ENCODE data around the gene PSORS1C1. TPM values are rescaled to one million over a fixed set of nuclear protein-coding genes. Genes with fewer than 3 reads are reported as not detected.

Gene PSORS1C1
- polyA plus RNA-seq, 1 donor (not counting 4 experiments of a cell fraction or from before 2014, with no cell fraction given), result 5.7 TPM

- H2AFZ ChIP-seq (ENCODE audit: control insufficient read depth, low read length), result peak within 1 kb of the TSS; percentile 92
- peaks cover 10% of the 10 kb centered on the region for H3K79me2 ChIP-seq (ENCODE audit: control insufficient read depth, insufficient read depth, low read length)
- peak within 1 kb of the TSS; percentile 69 to 94 (median 85) for H3K4me3 ChIP-seq (ENCODE audit: control insufficient read depth in 2 of 3, extremely low read depth in 1 of 3, insufficient read depth in 2 of 3, low read depth in 1 of 3, low read length in 3 of 3)
- peaks cover 0 to 2% of the 10 kb centered on the region in 2 experiments for H3K36me3 ChIP-seq (ENCODE audit: control insufficient read depth in 2 of 2, extremely low read depth in 1 of 2, insufficient read depth in 2 of 2, low read length in 2 of 2)
- peak within 1 kb of the TSS; percentile 59 for H3K27ac ChIP-seq (ENCODE audit: control insufficient read depth, insufficient read depth, low read length)
- H4K20me1 ChIP-seq (ENCODE audit: control insufficient read depth, extremely low read depth, insufficient read depth, low read length), result no peaks in the 10 kb centered on the region
- FAIRE-seq (no peak), DNase-seq (ENCODE audit: low read depth, low spot score) (no peak)
- dilution Hi-C loops (cut with MboI; ENCODE audit: extremely low pct_ligation_motif_present, low sequenced_read_pairs), result no loop called here
- no peak for TF ChIP-seq CTCF (optimal IDR thresholded peaks at IDR 0.05 in 1 of 3, IDR thresholded peaks at IDR 0.05 in 1 of 3, conservative IDR thresholded peaks at IDR 0.05 in 1 of 3; ENCODE audit: extremely low read depth in 1 of 3, insufficient read depth in 2 of 3, low read length in 3 of 3)
- no peak for TF ChIP-seq EZH2 (IDR thresholded peaks at IDR 0.05; ENCODE audit: low read length)
- H3K27me3 ChIP-seq (ENCODE audit: control insufficient read depth, extremely low read depth, insufficient read depth, low read length), result no peaks in the 10 kb centered on the region
- H3K9me1 ChIP-seq (ENCODE audit: control insufficient read depth, extremely low read depth, insufficient read depth, low read length), result no peaks in the 10 kb centered on the region
- H3K4me1 ChIP-seq (ENCODE audit: control insufficient read depth, extremely low read depth, insufficient read depth, low read length), result peaks cover 13% of the 10 kb centered on the region
- peak within 1 kb of the TSS; percentile 81 for H3K9ac ChIP-seq (ENCODE audit: control insufficient read depth, extremely low read depth, insufficient read depth, low read length)
- H3K4me2 ChIP-seq (ENCODE audit: control insufficient read depth, extremely low read depth, insufficient read depth, low read depth, low read length), result peak within 1 kb of the TSS; percentile 94
- H3K9me3 ChIP-seq (ENCODE audit: control insufficient read depth, low read depth, low read length), result no peaks in the 10 kb centered on the region
These were observed 43.0 kb downstream of the PSORS1C1 start, which contains the start of gene CCHCR1 for GRCh38 chr6:31157513-31158139. CCHCR1 (minus strand) TSS chr6:31157802; CDS start chr6:31157600, 202 bp downstream.

- Histone ChIP-seq H3K4me3 (ENCODE audit: control insufficient read depth in 2 of 3, extremely low read depth in 1 of 3, insufficient read depth in 2 of 3, low read depth in 1 of 3, low read length in 3 of 3) (peak within 1 kb of the TSS; percentile 69 to 94 (median 85)), H4K20me1 (ENCODE audit: control insufficient read depth, extremely low read depth, insufficient read depth, low read length) (no peaks in the 10 kb centered on the region), H3K4me2 (ENCODE audit: control insufficient read depth, extremely low read depth, insufficient read depth, low read depth, low read length) (peak within 1 kb of the TSS; percentile 94), H3K27ac (ENCODE audit: control insufficient read depth, insufficient read depth, low read length) (peak within 1 kb of the TSS; percentile 59), H3K36me3 (ENCODE audit: control insufficient read depth in 2 of 2, extremely low read depth in 1 of 2, insufficient read depth in 2 of 2, low read length in 2 of 2) (peaks cover 0 to 2% of the 10 kb centered on the region in 2 experiments), H3K27me3 (ENCODE audit: control insufficient read depth, extremely low read depth, insufficient read depth, low read length) (no peaks in the 10 kb centered on the region), H3K9me1 (ENCODE audit: control insufficient read depth, extremely low read depth, insufficient read depth, low read length) (no peaks in the 10 kb centered on the region), H3K79me2 (ENCODE audit: control insufficient read depth, insufficient read depth, low read length) (peaks cover 10% of the 10 kb centered on the region), H3K9me3 (ENCODE audit: control insufficient read depth, low read depth, low read length) (no peaks in the 10 kb centered on the region), H3K9ac (ENCODE audit: control insufficient read depth, extremely low read depth, insufficient read depth, low read length) (peak within 1 kb of the TSS; percentile 81), H2AFZ (ENCODE audit: control insufficient read depth, low read length) (peak within 1 kb of the TSS; percentile 92), H3K4me1 (ENCODE audit: control insufficient read depth, extremely low read depth, insufficient read depth, low read length) (peaks cover 13% of the 10 kb centered on the region)
- FAIRE-seq, result peak; percentile 55
- peak; percentile 96 for DNase-seq (ENCODE audit: low read depth, low spot score)
- dilution Hi-C loops (cut with MboI; ENCODE audit: extremely low pct_ligation_motif_present, low sequenced_read_pairs), result no loop called here
- TF ChIP-seq CTCF (optimal IDR thresholded peaks at IDR 0.05 in 1 of 3, IDR thresholded peaks at IDR 0.05 in 1 of 3, conservative IDR thresholded peaks at IDR 0.05 in 1 of 3; ENCODE audit: extremely low read depth in 1 of 3, insufficient read depth in 2 of 3, low read length in 3 of 3), result no peak
- TF ChIP-seq EZH2 (IDR thresholded peaks at IDR 0.05; ENCODE audit: low read length), result no peak
These were observed 43.7 kb downstream of the PSORS1C1 start, which contains the start of gene TCF19 for GRCh38 chr6:31158140-31158862. TCF19 (plus strand) TSS chr6:31158589; CDS start chr6:31159470, 881 bp downstream.

Measured in keratinocyte (primary cell).